ENCODE data around the gene CNN2.

The CNN2 gene

DNA sequence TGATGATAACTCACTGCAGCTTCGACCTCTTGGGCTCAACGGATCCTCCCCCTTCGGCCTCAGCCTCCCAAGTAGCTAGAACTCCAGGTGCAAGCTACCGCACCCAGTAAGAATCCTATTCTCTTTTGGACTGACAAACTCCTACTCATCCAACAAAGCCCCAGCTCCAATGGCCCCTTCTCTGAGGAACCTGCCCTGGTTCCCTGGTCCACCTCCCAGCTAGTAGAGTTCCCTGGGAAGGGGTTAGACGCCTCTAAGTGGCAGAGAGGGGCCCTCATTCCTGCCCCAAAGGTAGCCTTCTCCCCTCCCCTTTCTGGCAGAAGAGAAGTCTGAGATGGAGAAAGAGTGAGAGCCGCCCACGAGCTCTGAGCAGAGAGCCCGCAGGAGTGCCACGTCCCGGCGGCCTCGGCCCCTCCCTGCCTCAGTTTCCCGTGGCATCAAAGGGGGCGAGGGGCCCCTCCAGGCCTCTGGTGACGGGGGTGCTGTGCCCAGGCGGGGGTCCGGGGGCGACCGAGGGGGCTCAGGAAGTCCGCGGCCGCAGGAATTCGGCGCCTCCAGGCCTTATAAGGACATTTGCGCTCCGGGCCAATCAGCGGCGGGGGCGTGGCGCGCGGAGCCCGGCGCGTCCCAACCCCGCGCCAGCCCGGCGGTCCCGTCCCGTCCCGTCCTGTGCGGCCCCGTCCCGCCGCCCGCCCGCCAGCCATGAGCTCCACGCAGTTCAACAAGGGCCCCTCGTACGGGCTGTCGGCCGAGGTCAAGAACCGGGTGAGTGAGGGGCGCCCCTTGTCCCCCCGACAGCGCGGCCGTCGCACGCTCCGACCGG is at the start of gene CNN2:
Gene CNN2 (plus strand): TSS at position 649 of the 823 bp plus-strand sequence. CDS start 54 bp downstream, at position 703.
- in situ Hi-C loops (cut with HindIII; ENCODE audit: low sequenced_read_pairs), result no loop called here
- H3K4me3 ChIP-seq (ENCODE audit: low read depth, low read length), result peak within 1 kb of the TSS; percentile 100
- DNase-seq (ENCODE audit: low read depth), result no peak
- TF ChIP-seq, protein P1, sequence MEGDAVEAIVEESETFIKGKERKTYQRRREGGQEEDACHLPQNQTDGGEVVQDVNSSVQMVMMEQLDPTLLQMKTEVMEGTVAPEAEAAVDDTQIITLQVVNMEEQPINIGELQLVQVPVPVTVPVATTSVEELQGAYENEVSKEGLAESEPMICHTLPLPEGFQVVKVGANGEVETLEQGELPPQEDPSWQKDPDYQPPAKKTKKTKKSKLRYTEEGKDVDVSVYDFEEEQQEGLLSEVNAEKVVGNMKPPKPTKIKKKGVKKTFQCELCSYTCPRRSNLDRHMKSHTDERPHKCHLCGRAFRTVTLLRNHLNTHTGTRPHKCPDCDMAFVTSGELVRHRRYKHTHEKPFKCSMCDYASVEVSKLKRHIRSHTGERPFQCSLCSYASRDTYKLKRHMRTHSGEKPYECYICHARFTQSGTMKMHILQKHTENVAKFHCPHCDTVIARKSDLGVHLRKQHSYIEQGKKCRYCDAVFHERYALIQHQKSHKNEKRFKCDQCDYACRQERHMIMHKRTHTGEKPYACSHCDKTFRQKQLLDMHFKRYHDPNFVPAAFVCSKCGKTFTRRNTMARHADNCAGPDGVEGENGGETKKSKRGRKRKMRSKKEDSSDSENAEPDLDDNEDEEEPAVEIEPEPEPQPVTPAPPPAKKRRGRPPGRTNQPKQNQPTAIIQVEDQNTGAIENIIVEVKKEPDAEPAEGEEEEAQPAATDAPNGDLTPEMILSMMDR (IDR thresholded peaks at IDR 0.05; ENCODE audit: low read depth, low read length, missing control alignments), result no peak

- no peak overlapping the region for H3K4me3 ChIP-seq (ENCODE audit: low read depth, low read length)
- TF ChIP-seq, protein P1 (IDR thresholded peaks at IDR 0.05; ENCODE audit: low read depth, low read length, missing control alignments), result no peak
- in situ Hi-C loops (cut with HindIII; ENCODE audit: low sequenced_read_pairs), result no loop called here
- DNase-seq (ENCODE audit: low read depth), result no peak
Observed at GRCh38 chr19:977058-977464, 49.3 kb upstream of the CNN2 start.

- in situ Hi-C loops (cut with HindIII; ENCODE audit: low sequenced_read_pairs), result no loop called here
- TF ChIP-seq, protein P1 (IDR thresholded peaks at IDR 0.05; ENCODE audit: low read depth, low read length, missing control alignments), result no peak
Observed at GRCh38 chr19:979318-979741, 47.1 kb upstream of the CNN2 start.

GRCh38 chr19:980133-980998 is 46.0 kb upstream of the CNN2 start:
- no peak overlapping the region for H3K4me3 ChIP-seq (ENCODE audit: low read depth, low read length)
- DNase-seq (ENCODE audit: low read depth), result no peak
- TF ChIP-seq, protein P1 (IDR thresholded peaks at IDR 0.05; ENCODE audit: low read depth, low read length, missing control alignments), result no peak
- in situ Hi-C loops (cut with HindIII; ENCODE audit: low sequenced_read_pairs), result no loop called here

More at GRCh38 chr19:979318-979741, 47.1 kb upstream of the CNN2 start:
- H3K4me3 ChIP-seq (ENCODE audit: low read depth, low read length), result no peak overlapping the region
- DNase-seq (ENCODE audit: low read depth), result no peak

- H3K4me3 ChIP-seq (ENCODE audit: low read depth, low read length), result peak overlapping the region; percentile 28
- TF ChIP-seq, protein P1 (IDR thresholded peaks at IDR 0.05; ENCODE audit: low read depth, low read length, missing control alignments), result peak; percentile 56
Observed at GRCh38 chr19:982567-983170, 43.7 kb upstream of the CNN2 start.

More at GRCh38 chr19:982567-983170, 43.7 kb upstream of the CNN2 start:
- DNase-seq (ENCODE audit: low read depth), result no peak
- in situ Hi-C loops (cut with HindIII; ENCODE audit: low sequenced_read_pairs), result no loop called here
